Activated CD4-positive, alpha-beta T cell treated with anti-CD3 and anti-CD28 coated beads for 4 hours (primary cell): ENCODE measurements around the gene TEAD4.
"Not testable (repeated sequence)": the region's sequence is repeated elsewhere in the genome, so short reads cannot be mapped to it uniquely, and the experiment has no call there.

Source experiments
- DNase-seq, 2 donors: peaks; one replicate each; pipeline ENCODE4 v3.0.0-alpha.2; 2020

The TEAD4 gene

GRCh38 chr12:3054374-3054773, 95.2 kb downstream of the TEAD4 start:
- no peak for DNase-seq

GRCh38 chr12:3055026-3055703, 96.0 kb downstream of the TEAD4 start:
- DNase-seq = no peak

DNA sequence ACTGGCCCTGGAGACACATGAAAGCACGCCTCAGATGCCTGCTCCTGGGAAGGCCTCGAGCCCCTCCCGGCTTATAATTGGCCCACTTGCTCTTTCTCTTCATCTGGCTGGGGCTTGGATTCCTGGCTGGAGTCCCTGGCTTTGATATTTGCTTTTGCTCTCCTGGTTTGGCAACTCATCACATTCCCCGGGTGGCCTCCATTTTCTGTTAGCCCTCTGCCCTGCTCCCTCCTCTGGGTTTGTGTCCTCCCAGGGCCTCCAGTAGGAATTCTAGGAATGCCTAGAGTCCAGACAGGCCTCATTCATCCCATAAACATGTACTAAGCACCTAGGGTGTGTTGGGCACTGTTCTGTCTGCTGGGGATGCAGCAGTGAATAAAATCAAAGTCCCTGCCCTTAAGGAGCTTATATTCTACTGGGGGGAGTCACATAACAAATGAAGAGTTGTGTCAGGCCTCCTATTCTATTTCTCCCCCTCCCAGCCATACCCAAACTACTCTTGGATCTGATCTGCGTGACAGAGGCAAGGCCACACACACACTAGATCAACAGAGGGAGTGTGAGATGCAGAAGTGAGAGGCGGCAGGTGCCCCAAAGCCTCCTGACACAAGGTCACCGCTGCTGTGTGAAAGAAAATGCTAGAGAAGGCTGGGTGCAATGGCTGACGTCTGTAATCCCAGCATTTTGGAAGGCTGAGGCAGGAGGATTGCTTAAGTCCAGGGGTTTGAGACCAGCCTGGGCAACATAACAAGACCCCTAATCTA, 96.7 kb downstream of the TEAD4 start:
- no peak for DNase-seq

GRCh38 chr12:3061059-3061458, 101.9 kb downstream of the TEAD4 start:
- no peak for DNase-seq

- no peak for DNase-seq
Observed at GRCh38 chr12:3061501-3062215, 102.5 kb downstream of the TEAD4 start.

GRCh38 chr12:3065300-3065699, 106.1 kb downstream of the TEAD4 start:
- no peak for DNase-seq

DNA sequence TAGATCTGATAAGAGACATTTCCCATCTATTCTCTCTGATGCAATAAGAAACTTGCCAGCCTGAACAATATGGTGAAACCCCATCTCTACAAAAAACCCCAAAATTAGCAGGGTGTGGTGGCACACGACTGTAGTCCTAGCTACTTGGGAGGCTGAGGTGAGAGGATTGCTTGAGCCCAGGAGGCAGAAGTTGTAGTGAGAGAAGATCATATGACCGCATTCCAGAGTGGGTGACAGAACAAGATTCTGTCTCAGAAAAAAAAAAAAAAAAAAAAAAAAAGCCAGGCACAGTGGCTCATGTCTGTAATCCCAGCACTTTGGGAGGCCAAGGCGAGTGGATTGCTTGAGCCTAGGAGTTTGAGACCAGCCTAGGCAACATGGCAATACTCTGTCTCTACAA, 106.6 kb downstream of the TEAD4 start:
- DNase-seq = not testable (repeated sequence)

- DNase-seq = no peak
Observed at GRCh38 chr12:3069714-3070113, 110.5 kb downstream of the TEAD4 start.

DNA sequence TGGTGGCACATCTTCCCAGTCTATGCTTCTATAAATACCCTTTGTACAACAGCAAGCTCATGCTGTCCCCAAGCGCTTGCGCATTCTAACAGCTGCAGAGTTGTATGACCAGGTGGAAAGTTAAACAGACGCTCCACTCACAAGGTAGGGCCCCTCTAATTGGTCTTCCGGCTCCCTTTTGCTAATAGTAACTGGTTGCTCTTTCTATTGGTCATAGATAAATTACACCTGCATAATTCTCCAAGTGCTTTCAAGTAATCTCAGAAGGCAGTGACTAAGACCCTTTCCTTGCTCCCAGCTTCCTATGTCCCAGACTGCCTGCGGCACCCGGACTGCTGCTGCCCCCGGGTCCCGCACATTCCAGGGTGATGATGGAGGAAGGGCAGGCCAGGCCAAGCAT, 111.9 kb downstream of the TEAD4 start:
- no peak for DNase-seq

- DNase-seq = no peak
Observed at GRCh38 chr12:3071710-3072109, 112.5 kb downstream of the TEAD4 start.

- peak; percentile 75 to 86 for DNase-seq
Observed at GRCh38 chr12:3073438-3074250, 114.4 kb downstream of the TEAD4 start.

DNA sequence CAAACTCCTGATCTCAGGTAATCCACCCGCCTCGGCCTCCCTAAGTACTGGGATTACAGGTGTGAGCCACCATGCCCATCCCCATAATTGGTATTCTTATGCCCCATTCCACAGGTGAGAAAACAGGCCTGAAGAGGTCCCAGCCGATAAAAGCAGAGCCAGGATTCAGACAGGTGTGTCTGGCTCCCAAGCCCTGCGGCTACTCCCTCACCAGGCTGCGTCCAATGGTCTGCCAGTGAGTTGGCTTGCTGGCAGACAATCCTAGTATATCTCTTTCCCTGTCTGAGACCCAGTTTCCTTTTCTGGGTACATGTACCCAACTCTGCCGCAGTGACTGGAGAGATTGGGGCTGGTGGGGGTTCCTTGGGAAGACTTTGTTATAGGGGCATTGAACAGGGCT, 116.1 kb downstream of the TEAD4 start:
- no peak for DNase-seq

- DNase-seq = peak; percentile 69 to 76
Observed at GRCh38 chr12:3076730-3077571, 117.8 kb downstream of the TEAD4 start, which contains the start of gene TSPAN9. Gene TSPAN9 (plus strand): TSS chr12:3077379. CDS start chr12:3201194, 123,815 bp downstream.

DNA sequence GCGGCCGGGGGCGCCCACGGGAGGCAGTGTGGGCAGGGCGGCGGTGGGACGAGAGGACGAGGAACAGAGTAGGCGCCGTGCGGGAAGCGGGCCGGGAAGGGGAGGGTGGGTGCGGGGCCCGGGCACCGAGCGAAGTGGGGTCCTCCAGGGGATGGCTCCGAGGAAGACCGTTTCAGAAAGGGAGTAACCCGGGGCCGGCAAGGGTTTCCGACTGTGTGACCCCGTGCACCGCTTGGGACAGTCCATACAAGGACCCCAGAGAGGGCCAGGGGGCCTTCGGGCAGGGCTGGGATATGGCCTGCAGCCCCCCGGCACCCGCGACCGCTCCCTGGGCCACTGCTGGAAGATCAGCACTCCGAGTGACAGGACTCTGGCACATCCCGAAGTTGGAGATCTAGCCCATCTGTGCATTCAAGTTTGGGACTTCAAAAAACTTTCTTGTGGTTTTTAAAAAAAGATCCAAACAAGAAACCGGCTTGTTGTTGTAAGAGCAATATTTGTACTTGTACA, 118.4 kb downstream of the TEAD4 start:
- DNase-seq = peak in 1 of 2 donors; percentile 10

DNA sequence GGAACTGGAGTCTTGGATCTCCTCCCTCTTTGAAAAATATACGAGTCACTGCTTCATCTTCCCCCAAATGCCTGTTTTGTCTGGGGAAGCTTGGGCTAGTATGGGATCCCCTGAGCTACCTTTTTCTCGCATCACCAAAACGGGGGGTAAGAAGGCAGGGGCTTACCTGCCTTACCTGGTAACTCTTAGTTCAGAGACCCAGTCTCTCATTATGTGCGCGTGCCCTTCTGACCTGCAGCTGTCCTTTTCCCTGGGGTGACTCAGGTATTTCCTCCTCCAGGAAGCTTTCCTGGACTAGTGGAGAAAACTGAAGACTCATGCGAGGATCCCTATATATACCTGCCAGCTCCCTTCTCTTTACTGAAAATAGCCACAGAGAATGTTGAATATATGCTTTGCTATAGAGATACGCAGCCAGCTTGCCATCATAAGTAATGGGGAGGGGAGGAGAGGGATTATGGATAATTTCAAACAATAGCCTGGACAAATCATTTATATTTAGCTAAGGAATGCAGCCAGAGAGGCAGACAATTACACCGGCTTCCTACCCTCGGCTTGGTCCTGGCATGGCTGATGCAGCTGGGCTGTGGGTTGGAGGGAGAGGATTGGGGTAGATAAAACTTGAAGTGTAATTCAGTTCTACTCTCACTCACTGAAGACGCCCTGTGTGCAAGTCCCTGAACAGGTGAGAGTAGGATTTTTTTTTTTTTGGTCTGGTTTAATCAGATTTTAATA, 119.1 kb downstream of the TEAD4 start:
- no peak for DNase-seq

- no peak for DNase-seq
Observed at GRCh38 chr12:3081091-3081490, 121.9 kb downstream of the TEAD4 start.

DNA sequence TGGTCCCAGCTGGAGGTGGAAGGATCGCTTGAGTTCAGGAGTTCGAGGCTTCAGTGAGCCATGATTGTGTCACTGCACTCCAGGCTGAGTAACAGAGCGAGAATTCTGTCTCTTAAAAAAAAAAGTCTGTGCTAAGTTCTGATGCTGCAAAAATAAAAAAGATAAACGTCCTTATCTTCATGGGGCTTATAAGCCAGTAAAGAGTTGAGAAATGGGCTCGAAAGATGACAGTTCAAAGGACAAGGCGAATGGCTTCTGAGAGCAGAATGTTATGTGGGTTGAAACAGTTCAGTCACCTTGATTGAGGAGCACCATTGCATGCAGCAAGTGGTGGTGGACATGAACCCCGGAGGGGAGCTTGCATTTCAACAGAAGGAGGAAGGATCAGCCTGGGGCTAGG, 122.7 kb downstream of the TEAD4 start:
- DNase-seq = no peak

DNA sequence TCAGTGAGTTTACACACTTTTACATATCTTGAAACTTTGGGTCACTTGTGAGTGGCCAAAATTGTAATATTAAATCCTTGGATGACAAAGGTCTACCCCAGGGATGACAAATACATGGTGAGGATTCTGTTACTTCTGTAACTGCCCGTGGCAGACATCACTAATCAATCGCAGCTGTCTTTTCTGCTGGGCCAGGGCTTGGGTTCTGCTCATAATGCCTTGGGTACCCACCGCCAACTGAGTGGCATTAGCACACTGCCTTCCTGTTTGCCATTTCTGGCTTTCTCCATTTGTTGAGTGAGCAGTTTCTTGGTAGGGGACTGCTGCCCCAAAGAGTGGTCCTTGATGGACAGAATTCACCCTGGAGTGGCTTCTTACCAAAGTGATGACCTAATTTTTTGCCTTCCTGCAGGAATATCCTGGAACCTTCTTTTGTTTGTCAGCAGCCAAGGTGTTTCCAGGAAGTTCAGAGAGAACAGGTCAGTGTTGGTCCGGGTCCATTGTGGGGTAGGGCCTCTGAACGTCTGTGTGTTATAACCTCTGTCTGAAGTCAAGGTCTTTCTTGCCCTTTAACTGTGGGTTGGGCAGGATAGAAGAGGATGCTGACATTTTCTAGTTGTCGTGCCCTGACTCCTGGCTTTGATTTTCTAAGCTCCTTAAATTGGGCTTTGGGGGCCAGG, 124.2 kb downstream of the TEAD4 start:
- DNase-seq = no peak

DNA sequence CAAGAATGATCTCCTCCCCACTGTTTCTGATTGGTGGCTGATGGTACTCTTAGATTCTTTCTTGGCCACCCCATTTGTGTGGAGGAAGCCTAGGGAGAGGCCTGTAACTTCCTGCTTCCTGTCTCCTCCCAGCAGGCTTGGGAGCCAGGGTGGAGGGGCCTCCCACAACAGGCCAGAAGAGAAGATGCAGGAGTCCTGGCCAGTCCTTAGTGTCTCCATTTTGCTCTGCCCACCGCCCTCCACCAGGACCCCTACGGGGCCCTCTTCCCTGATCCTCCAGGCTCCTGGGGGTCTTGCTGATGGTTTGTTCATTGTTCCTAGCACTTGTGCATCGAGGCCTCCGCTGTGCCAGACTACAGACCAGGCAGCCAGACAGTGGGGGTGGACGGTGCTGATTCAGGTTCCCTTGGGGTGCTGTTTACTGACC, 124.7 kb downstream of the TEAD4 start:
- no peak for DNase-seq

GRCh38 chr12:3084742-3085141, 125.5 kb downstream of the TEAD4 start:
- no peak for DNase-seq
